ENCODE results near the gene ZNF536. TPM values are rescaled to one million over a fixed set of nuclear protein-coding genes. Genes with fewer than 3 reads are reported as not detected.
"Not testable (repeated sequence)": the region's sequence is repeated elsewhere in the genome, so short reads cannot be mapped to it uniquely, and the experiment has no call there.

Gene ZNF536
- total and polyA plus RNA-seq, 2 donors (not counting 3 experiments of a cell fraction or from before 2014, with no cell fraction given) = not detected

- TF ChIP-seq MAX (IDR thresholded peaks at IDR 0.05; ENCODE audit: insufficient read depth, insufficient read length) (no peak), POLR2A (IDR thresholded peaks at IDR 0.05; ENCODE audit: low read depth, low read length) (no peak), FOS (IDR thresholded peaks at IDR 0.05; ENCODE audit: borderline replicate concordance, insufficient read depth, low read length) (no peak), CTCF (IDR thresholded peaks at IDR 0.05; ENCODE audit: extremely low read depth in 1 of 2, insufficient read depth in 1 of 2, low read depth in 1 of 2, low read length in 2 of 2) (no peak), EZH2 (IDR thresholded peaks at IDR 0.05; ENCODE audit: borderline replicate concordance, low read depth, low read length, severe bottlenecking) (no peak), JUN (IDR thresholded peaks at IDR 0.05; ENCODE audit: borderline replicate concordance, insufficient read depth, insufficient read length, low read depth) (no peak)
- CTCF ChIA-PET = no interaction called here
- Histone ChIP-seq H3K4me2 (ENCODE audit: insufficient read depth, low read length) (no peak overlapping the region), H3K27ac (ENCODE audit: insufficient read depth, low read depth, low read length) (no peak overlapping the region), H3K4me3 (replicated peaks in 1 of 3; ENCODE audit: insufficient read depth in 1 of 3, low read depth in 1 of 3, low read length in 3 of 3) (no peak overlapping the region), H3K36me3 (ENCODE audit: control insufficient read depth in 2 of 2, extremely low read depth in 1 of 2, insufficient read depth in 2 of 2, low read length in 2 of 2) (no peaks in the 10 kb centered on the region), H2AFZ (ENCODE audit: low read depth, low read length) (no peak overlapping the region), H3K9me1 (replicated peaks; ENCODE audit: control insufficient read depth, extremely low read depth, insufficient read depth, low read length) (no peaks in the 10 kb centered on the region), H4K20me1 (replicated peaks; ENCODE audit: control insufficient read depth, extremely low read depth, insufficient read depth, low read length) (no peaks in the 10 kb centered on the region), H3K4me1 (ENCODE audit: control insufficient read depth, extremely low read depth, insufficient read depth, low read length) (no peaks in the 10 kb centered on the region), H3K27me3 (ENCODE audit: control insufficient read depth in 2 of 2, insufficient read depth in 2 of 2, low read length in 2 of 2) (no peaks in the 10 kb centered on the region), H3K79me2 (ENCODE audit: control insufficient read depth, insufficient read depth, low read length) (no peaks in the 10 kb centered on the region), H3K9me3 (replicated peaks; ENCODE audit: control insufficient read depth, insufficient read depth, low read length) (peaks cover 2% of the 10 kb centered on the region), H3K9ac (replicated peaks; ENCODE audit: extremely low read depth, insufficient read depth, low read length) (no peak overlapping the region)
- intact Hi-C loops (cut with micrococcal nuclease) (no loop called here), dilution Hi-C loops (cut with MboI; ENCODE audit: extremely low pct_ligation_motif_present, low sequenced_read_pairs) (no loop called here)
- FAIRE-seq (no peak), DNase-seq (ENCODE audit: low read depth, low spot score) (no peak)
- POLR2A ChIA-PET = no interaction called here
- BruUV-seq (replicated peaks) = no TSS peak
Observed at GRCh38 chr19:30411714-30412113, 39.5 kb downstream of the ZNF536 start.

GRCh38 chr19:30416375-30416774, 44.2 kb downstream of the ZNF536 start:
- Histone ChIP-seq H3K4me3 (replicated peaks in 1 of 3; ENCODE audit: insufficient read depth in 1 of 3, low read depth in 1 of 3, low read length in 3 of 3) (no peak overlapping the region), H3K4me2 (ENCODE audit: insufficient read depth, low read length) (no peak overlapping the region), H3K4me1 (ENCODE audit: control insufficient read depth, extremely low read depth, insufficient read depth, low read length) (no peaks in the 10 kb centered on the region), H3K9me3 (replicated peaks; ENCODE audit: control insufficient read depth, insufficient read depth, low read length) (peaks cover 4% of the 10 kb centered on the region), H3K79me2 (ENCODE audit: control insufficient read depth, insufficient read depth, low read length) (no peaks in the 10 kb centered on the region), H3K36me3 (ENCODE audit: control insufficient read depth in 2 of 2, extremely low read depth in 1 of 2, insufficient read depth in 2 of 2, low read length in 2 of 2) (no peaks in the 10 kb centered on the region), H3K9me1 (replicated peaks; ENCODE audit: control insufficient read depth, extremely low read depth, insufficient read depth, low read length) (no peaks in the 10 kb centered on the region), H3K27ac (ENCODE audit: insufficient read depth, low read depth, low read length) (no peak overlapping the region), H4K20me1 (replicated peaks; ENCODE audit: control insufficient read depth, extremely low read depth, insufficient read depth, low read length) (no peaks in the 10 kb centered on the region), H3K27me3 (ENCODE audit: control insufficient read depth in 2 of 2, insufficient read depth in 2 of 2, low read length in 2 of 2) (no peaks in the 10 kb centered on the region), H3K9ac (replicated peaks; ENCODE audit: extremely low read depth, insufficient read depth, low read length) (no peak overlapping the region), H2AFZ (ENCODE audit: low read depth, low read length) (no peak overlapping the region)
- no TSS peak for BruUV-seq (replicated peaks)
- TF ChIP-seq POLR2AphosphoS5 (IDR thresholded peaks at IDR 0.05; ENCODE audit: insufficient read depth, low read depth, low read length) = no peak
- no peak for TF ChIP-seq GATA2 (IDR thresholded peaks at IDR 0.05; ENCODE audit: insufficient read depth, insufficient read length, low read depth, low read length)
- TF ChIP-seq POLR2A (IDR thresholded peaks at IDR 0.05; ENCODE audit: low read depth, low read length) = no peak
- no peak for TF ChIP-seq MYC (IDR thresholded peaks at IDR 0.05; ENCODE audit: low read depth, low read length)
- TF ChIP-seq MAX (IDR thresholded peaks at IDR 0.05; ENCODE audit: insufficient read depth, insufficient read length) = no peak
- DNase-seq (ENCODE audit: low read depth, low spot score) = no peak
- POLR2A ChIA-PET = no interaction called here
- CTCF ChIA-PET = interaction anchor here (0.7 kb wide), 1 partner anchor 293 kb away, joined by 3 read pairs; no protein-coding TSS in a partner anchor
- intact Hi-C loops (cut with micrococcal nuclease) (no loop called here), dilution Hi-C loops (cut with MboI; ENCODE audit: extremely low pct_ligation_motif_present, low sequenced_read_pairs) (no loop called here)
- no peak for FAIRE-seq

GRCh38 chr19:30417166-30417565, 45.0 kb downstream of the ZNF536 start:
- intact Hi-C loops (cut with micrococcal nuclease); H3K9me1 ChIP-seq (replicated peaks; ENCODE audit: control insufficient read depth, extremely low read depth, insufficient read depth, low read length); H3K27me3 ChIP-seq (ENCODE audit: control insufficient read depth in 2 of 2, insufficient read depth in 2 of 2, low read length in 2 of 2); H3K9ac ChIP-seq (replicated peaks; ENCODE audit: extremely low read depth, insufficient read depth, low read length); POLR2A ChIA-PET; H2AFZ ChIP-seq (ENCODE audit: low read depth, low read length); H3K4me3 ChIP-seq (replicated peaks in 1 of 3; ENCODE audit: insufficient read depth in 1 of 3, low read depth in 1 of 3, low read length in 3 of 3); CTCF ChIA-PET; FAIRE-seq; H4K20me1 ChIP-seq (replicated peaks; ENCODE audit: control insufficient read depth, extremely low read depth, insufficient read depth, low read length); H3K27ac ChIP-seq (ENCODE audit: insufficient read depth, low read depth, low read length); dilution Hi-C loops (cut with MboI; ENCODE audit: extremely low pct_ligation_motif_present, low sequenced_read_pairs); BruUV-seq (replicated peaks); H3K4me1 ChIP-seq (ENCODE audit: control insufficient read depth, extremely low read depth, insufficient read depth, low read length); H3K79me2 ChIP-seq (ENCODE audit: control insufficient read depth, insufficient read depth, low read length); H3K36me3 ChIP-seq (ENCODE audit: control insufficient read depth in 2 of 2, extremely low read depth in 1 of 2, insufficient read depth in 2 of 2, low read length in 2 of 2); DNase-seq (ENCODE audit: low read depth, low spot score); H3K4me2 ChIP-seq (ENCODE audit: insufficient read depth, low read length); H3K9me3 ChIP-seq (replicated peaks; ENCODE audit: control insufficient read depth, insufficient read depth, low read length): not testable (repeated sequence)
